WTC11 (cell line): ENCODE results near the gene DRC1. TPM values are rescaled to one million over a fixed set of nuclear protein-coding genes. Genes with fewer than 3 reads are reported as not detected.

Source experiments
- ARID4B ChIP-seq: sonication (generic); formaldehyde crosslinking; IDR thresholded peaks from 2 replicates; pipeline ENCODE4 v1.8.0; 2023; ENCODE audit warnings: missing genetic modification reagents, mild to moderate bottlenecking, borderline replicate concordance
- ATF1 ChIP-seq: sonication (generic); formaldehyde crosslinking; IDR thresholded peaks from 2 replicates; pipeline ENCODE4 v1.8.1; 2023; ENCODE audit warnings: mild to moderate bottlenecking, moderate library complexity, missing genetic modification reagents
- ATF6 ChIP-seq: sonication (generic); formaldehyde crosslinking; IDR thresholded peaks from 2 replicates; pipeline ENCODE4 v1.8.1; 2023; ENCODE audit warnings: mild to moderate bottlenecking, missing genetic modification reagents
- CREB1 ChIP-seq: sonication (generic); formaldehyde crosslinking; IDR thresholded peaks from 2 replicates; pipeline ENCODE4 v1.8.0; 2023; ENCODE audit warnings: mild to moderate bottlenecking, missing genetic modification reagents
- E2F5 ChIP-seq: sonication (generic); formaldehyde crosslinking; IDR thresholded peaks from 2 replicates; pipeline ENCODE4 v1.8.1; 2022; ENCODE audit warnings: mild to moderate bottlenecking, moderate library complexity, missing genetic modification reagents
- ERG ChIP-seq: fragments of 250-450 bp; sonication (Bioruptor Pico); IDR thresholded peaks from 2 replicates; pipeline ENCODE4 v1.8.0; 2021; ENCODE audit warnings: mild to moderate bottlenecking
- MLX ChIP-seq: sonication (generic); formaldehyde crosslinking; IDR thresholded peaks from 2 replicates; pipeline ENCODE4 v1.8.1; 2023; ENCODE audit warnings: mild to moderate bottlenecking, missing genetic modification reagents, moderate library complexity
- MXD4 ChIP-seq: fragments of 250-450 bp; sonication (Bioruptor Pico); IDR thresholded peaks from 2 replicates; pipeline ENCODE4 v1.8.0; 2021; ENCODE audit warnings: mild to moderate bottlenecking, moderate library complexity, borderline replicate concordance
- NR1H2 ChIP-seq: sonication (generic); formaldehyde crosslinking; IDR thresholded peaks from 2 replicates; pipeline ENCODE4 v1.9.0; 2021; ENCODE audit warnings: mild to moderate bottlenecking, moderate library complexity, missing genetic modification reagents
- NR2C2 ChIP-seq: sonication (generic); formaldehyde crosslinking; IDR thresholded peaks from 2 replicates; pipeline ENCODE4 v1.8.0; 2022; ENCODE audit warnings: mild to moderate bottlenecking, missing genetic modification reagents
- RELA ChIP-seq: sonication (generic); formaldehyde crosslinking; IDR thresholded peaks from 2 replicates; pipeline ENCODE4 v1.8.1; 2022; ENCODE audit warnings: missing genetic modification reagents, mild to moderate bottlenecking, borderline replicate concordance
- USF2 ChIP-seq: sonication (generic); formaldehyde crosslinking; IDR thresholded peaks from 2 replicates; pipeline ENCODE4 v1.8.1; 2023; ENCODE audit warnings: mild to moderate bottlenecking, missing genetic modification reagents, moderate library complexity
- ZBTB21 ChIP-seq: sonication (generic); formaldehyde crosslinking; IDR thresholded peaks from 2 replicates; pipeline ENCODE4 v1.8.1; 2023; ENCODE audit warnings: mild to moderate bottlenecking, missing genetic modification reagents, borderline replicate concordance
- ZNF281 ChIP-seq: sonication (generic); formaldehyde crosslinking; IDR thresholded peaks from 2 replicates; pipeline ENCODE4 v1.8.0; 2023; ENCODE audit warnings: mild to moderate bottlenecking, missing genetic modification reagents
- total RNA-seq: library from RNA; stranded (reverse); gene quantifications from 3 replicates; pipeline ENCODE4 v1.2.3, GENCODE V29; 2021

Gene DRC1
- total RNA-seq, 1 experiment from 2014 or later, result 0.55 TPM

GRCh38 chr2:26412091-26412673 is 10.5 kb downstream of the DRC1 start (continued):
- no peak for TF ChIP-seq ZNF281 (CRISPR knock-in tag)
- TF ChIP-seq ZBTB21 (CRISPR knock-in tag), result no peak
- no peak for TF ChIP-seq MXD4 (CRISPR knock-in tag)
- TF ChIP-seq ATF6 (CRISPR knock-in tag), result no peak
- no peak for TF ChIP-seq NR2C2 (CRISPR knock-in tag)
- TF ChIP-seq ATF1 (CRISPR knock-in tag), result no peak
- TF ChIP-seq ARID4B, result no peak
- no peak for TF ChIP-seq MLX (CRISPR knock-in tag)
- TF ChIP-seq NR1H2, result no peak
- no peak for TF ChIP-seq RELA (CRISPR knock-in tag)
- TF ChIP-seq E2F5 (CRISPR knock-in tag), result no peak
- TF ChIP-seq USF2 (CRISPR knock-in tag), result no peak
- no peak for TF ChIP-seq ERG
- TF ChIP-seq CREB1 (CRISPR knock-in tag), result no peak
